ENCODE results near the gene SCAMP1. TPM values are rescaled to one million over a fixed set of nuclear protein-coding genes. Genes with fewer than 3 reads are reported as not detected.
A peak's percentile ranks its signal among the peaks of the same experiment; 100 is the strongest.

Gene SCAMP1
- 10 to 100 TPM; 10.4 to 18.4 (median 11.1) TPM for total RNA-seq
- long read RNA-seq, full-length matches to known transcripts, result 4 of 5 reads
- long read RNA-seq, partial matches to known transcripts, result 1 of 5 reads
- long read RNA-seq, other reads (novel, unspliced or antisense), result 0 of 5 reads

- Histone ChIP-seq H3K9me3 (no peaks in the 10 kb centered on the region), H3K27ac (peak within 1 kb of the TSS; percentile 84 to 91 (median 88)), H3K4me3 (peak within 1 kb of the TSS; percentile 95 to 96 (median 95)), H3K27me3 (no peaks in the 10 kb centered on the region), H3K36me3 (no peaks in the 10 kb centered on the region), H3K4me1 (peaks cover 0 to 6% (median 0%) of the 10 kb centered on the region in 4 donors)
- peak; percentile 84 for TF ChIP-seq POLR2A (IDR thresholded peaks at IDR 0.05)
- peak; percentile 34 to 57 (median 42) for TF ChIP-seq CTCF (IDR thresholded peaks at IDR 0.05)
- 0% methylated on average over 26 of the region's 79 CpGs for WGBS (ENCODE audit: insufficient coverage, low coverage, low lambda C conversion rate, missing lambda C conversion rate)
- DNase-seq (peak; percentile 92 to 94 (median 94)), ATAC-seq (peak; percentile 94 to 96 (median 96))
- intact Hi-C loops (cut with DNase I), result loop anchor here (5.0 to 10.0 kb wide), 2 partner anchors 63 to 65 kb away; partner anchors contain the start of gene AP3B1 (in 1 of the 2)
Observed at GRCh38 chr5:78359831-78360673, at the start of gene SCAMP1. Gene SCAMP1 (plus strand): TSS chr5:78360617. CDS start chr5:78360672, 55 bp downstream.

GRCh38 chr5:78317515-78317914 is 42.9 kb upstream of the SCAMP1 start:
- Histone ChIP-seq H3K27ac (no peak overlapping the region), H3K4me3 (no peak overlapping the region), H3K36me3 (no peaks in the 10 kb centered on the region), H3K27me3 (no peaks in the 10 kb centered on the region), H3K9me3 (no peaks in the 10 kb centered on the region), H3K4me1 (no peaks in the 10 kb centered on the region)
- DNase-seq (no peak), ATAC-seq (peak in 1 of 4 donors; percentile 27)
- intact Hi-C loops (cut with DNase I), result no loop called here
- TF ChIP-seq POLR2A (IDR thresholded peaks at IDR 0.05) (no peak), CTCF (IDR thresholded peaks at IDR 0.05) (no peak)
- 25% methylated on average over 1 of the region's 5 CpGs for WGBS (ENCODE audit: insufficient coverage, low coverage, low lambda C conversion rate, missing lambda C conversion rate)

GRCh38 chr5:78318337-78318736 is 42.1 kb upstream of the SCAMP1 start:
- H3K27ac ChIP-seq, result no peak overlapping the region
- H3K9me3 ChIP-seq, result no peaks in the 10 kb centered on the region
- H3K4me1 ChIP-seq, result no peaks in the 10 kb centered on the region
- no peak overlapping the region for H3K4me3 ChIP-seq
- DNase-seq (no peak), ATAC-seq (no peak)
- 71% methylated on average over 3 of the region's 3 CpGs for WGBS (ENCODE audit: insufficient coverage, low coverage, low lambda C conversion rate, missing lambda C conversion rate)
- intact Hi-C loops (cut with DNase I), result no loop called here
- no peaks in the 10 kb centered on the region for H3K27me3 ChIP-seq
- no peaks in the 10 kb centered on the region for H3K36me3 ChIP-seq
- TF ChIP-seq CTCF (IDR thresholded peaks at IDR 0.05) (no peak), POLR2A (IDR thresholded peaks at IDR 0.05) (no peak)

GRCh38 chr5:78320401-78320800 is 40.0 kb upstream of the SCAMP1 start:
- H3K4me1 ChIP-seq, result no peaks in the 10 kb centered on the region
- 41% methylated on average over 2 of the region's 2 CpGs for WGBS (ENCODE audit: insufficient coverage, low coverage, low lambda C conversion rate, missing lambda C conversion rate)
- H3K27me3 ChIP-seq, result no peaks in the 10 kb centered on the region
- no peak overlapping the region for H3K4me3 ChIP-seq
- no peak overlapping the region for H3K27ac ChIP-seq
- no peaks in the 10 kb centered on the region for H3K36me3 ChIP-seq
- TF ChIP-seq CTCF (IDR thresholded peaks at IDR 0.05) (peak; percentile 49 to 60 (median 50)), POLR2A (IDR thresholded peaks at IDR 0.05) (no peak)
- no peaks in the 10 kb centered on the region for H3K9me3 ChIP-seq
- DNase-seq, result no peak
- intact Hi-C loops (cut with DNase I), result no loop called here
- ATAC-seq, result peak in 3 of 4 donors; percentile 47 to 56 (median 56)

Data from right lobe of liver (tissue), 6 donors.